ENCODE measurements around the gene PSME4. TPM values are rescaled to one million over a fixed set of nuclear protein-coding genes. Genes with fewer than 3 reads are reported as not detected.
"Not testable (repeated sequence)": the region's sequence is repeated elsewhere in the genome, so short reads cannot be mapped to it uniquely, and the experiment has no call there.

PSME4 gene
- total RNA-seq, 1 experiment from 2014 or later = 87.4 TPM

GRCh38 chr2:53842891-53843290 lies 127.9 kb downstream of the PSME4 start:
- Histone ChIP-seq H3T11ph (ENCODE audit: low read length) (no peak overlapping the region), H3K9me3 (ENCODE audit: control insufficient read depth, low read depth, low read length) (no peaks in the 10 kb centered on the region), H4K8ac (replicated peaks; ENCODE audit: insufficient read length, low read depth, low read length) (no peak overlapping the region), H3K9ac (ENCODE audit: extremely low read depth, insufficient read length, low read length) (no peak overlapping the region), H2BK15ac (ENCODE audit: low read depth, low read length) (no peak overlapping the region), H3K4me2 (ENCODE audit: insufficient read depth, insufficient read length, low read length) (no peak overlapping the region), H2BK120ac (ENCODE audit: low read depth, low read length, poor library complexity, severe bottlenecking) (no peak overlapping the region), H4K20me1 (ENCODE audit: control insufficient read depth, insufficient read depth, insufficient read length) (no peaks in the 10 kb centered on the region), H3K23ac (ENCODE audit: insufficient read length, low read depth, low read length) (no peak overlapping the region), H3K18ac (ENCODE audit: insufficient read length, low read depth, low read length) (no peak overlapping the region), H4K91ac (ENCODE audit: insufficient read length, low read depth, low read length) (no peak overlapping the region), H2AFZ (ENCODE audit: low read length) (no peak overlapping the region), H2BK12ac (ENCODE audit: insufficient read length, low read depth, low read length) (no peak overlapping the region), H3K27me3 (ENCODE audit: insufficient read depth, low read length) (no peaks in the 10 kb centered on the region), H4K5ac (ENCODE audit: insufficient read length, low read depth, low read length) (no peak overlapping the region), H3K79me2 (ENCODE audit: insufficient read depth, low read length) (no peaks in the 10 kb centered on the region), H3K4ac (ENCODE audit: low read depth, low read length) (no peak overlapping the region), H2BK5ac (ENCODE audit: insufficient read length, low read length) (no peak overlapping the region), H2BK20ac (ENCODE audit: low read depth, low read length, poor library complexity, severe bottlenecking) (no peak overlapping the region), H3K23me2 (ENCODE audit: insufficient read length, low read depth, low read length, poor library complexity, severe bottlenecking) (no peaks in the 10 kb centered on the region), H3K14ac (ENCODE audit: insufficient read depth, low read length) (no peak overlapping the region), H3K27ac (ENCODE audit: insufficient read length, low read depth, low read length) (no peak overlapping the region), H3K79me1 (ENCODE audit: insufficient read depth, low read depth, low read length, poor library complexity, severe bottlenecking) (no peaks in the 10 kb centered on the region), H3K4me1 (ENCODE audit: insufficient read depth, low read length) (no peaks in the 10 kb centered on the region), H2AK5ac (ENCODE audit: insufficient read length, low read length) (no peak overlapping the region), H3K56ac (ENCODE audit: insufficient read length, low read depth, low read length) (no peak overlapping the region)
- H3K4me1 Mint-ChIP-seq = no peaks in the 10 kb centered on the region
- WGBS (ENCODE audit: extremely low coverage, insufficient read length, low lambda C conversion rate) = no CpG with 5 or more reads among the region's 3 CpGs
- H3K9me3 Mint-ChIP-seq = peaks cover 4 to 10% of the 10 kb centered on the region in 2 experiments; a peak in 2 of 5 replicates
- no peak overlapping the region for H3K4me3 Mint-ChIP-seq
- DNase-seq = no peak
- H3K27me3 Mint-ChIP-seq (ENCODE audit: low read depth) = no peaks in the 10 kb centered on the region
- H3K36me3 Mint-ChIP-seq (ENCODE audit: insufficient read depth in 1 of 3, low read depth in 3 of 3) = peaks cover 0 to 2% (median 2%) of the 10 kb centered on the region in 3 experiments; a peak in 4 of 7 replicates
- TF ChIP-seq CTCF (conservative IDR thresholded peaks at IDR 0.05) = no peak
- no peak overlapping the region for H3K27ac Mint-ChIP-seq

- H2AK5ac ChIP-seq (ENCODE audit: insufficient read length, low read length); H3K23me2 ChIP-seq (ENCODE audit: insufficient read length, low read depth, low read length, poor library complexity, severe bottlenecking); H3K4me3 Mint-ChIP-seq; H4K91ac ChIP-seq (ENCODE audit: insufficient read length, low read depth, low read length); H3K27me3 Mint-ChIP-seq (ENCODE audit: low read depth); H2BK120ac ChIP-seq (ENCODE audit: low read depth, low read length, poor library complexity, severe bottlenecking); H3K9ac ChIP-seq (ENCODE audit: extremely low read depth, insufficient read length, low read length); H4K5ac ChIP-seq (ENCODE audit: insufficient read length, low read depth, low read length); DNase-seq; H2BK5ac ChIP-seq (ENCODE audit: insufficient read length, low read length); H3K9me3 Mint-ChIP-seq; H3K79me2 ChIP-seq (ENCODE audit: insufficient read depth, low read length); H3K56ac ChIP-seq (ENCODE audit: insufficient read length, low read depth, low read length); H3K9me3 ChIP-seq (ENCODE audit: control insufficient read depth, low read depth, low read length); H3K18ac ChIP-seq (ENCODE audit: insufficient read length, low read depth, low read length); H3K4me2 ChIP-seq (ENCODE audit: insufficient read depth, insufficient read length, low read length); H3K27ac ChIP-seq (ENCODE audit: insufficient read length, low read depth, low read length); H3K27ac Mint-ChIP-seq; H3K79me1 ChIP-seq (ENCODE audit: insufficient read depth, low read depth, low read length, poor library complexity, severe bottlenecking); H3K4me1 ChIP-seq (ENCODE audit: insufficient read depth, low read length); H3K36me3 Mint-ChIP-seq (ENCODE audit: insufficient read depth in 1 of 3, low read depth in 3 of 3); H3T11ph ChIP-seq (ENCODE audit: low read length); H4K8ac ChIP-seq (replicated peaks; ENCODE audit: insufficient read length, low read depth, low read length); H4K20me1 ChIP-seq (ENCODE audit: control insufficient read depth, insufficient read depth, insufficient read length); H3K14ac ChIP-seq (ENCODE audit: insufficient read depth, low read length); H2BK20ac ChIP-seq (ENCODE audit: low read depth, low read length, poor library complexity, severe bottlenecking); H2AFZ ChIP-seq (ENCODE audit: low read length); H3K4ac ChIP-seq (ENCODE audit: low read depth, low read length); H3K4me1 Mint-ChIP-seq; H2BK12ac ChIP-seq (ENCODE audit: insufficient read length, low read depth, low read length); H3K27me3 ChIP-seq (ENCODE audit: insufficient read depth, low read length); H2BK15ac ChIP-seq (ENCODE audit: low read depth, low read length); H3K23ac ChIP-seq (ENCODE audit: insufficient read length, low read depth, low read length): not testable (repeated sequence)
- no CpG with 5 or more reads among the region's 7 CpGs for WGBS (ENCODE audit: extremely low coverage, insufficient read length, low lambda C conversion rate)
These were observed 129.1 kb downstream of the PSME4 start for GRCh38 chr2:53841651-53842050.
